Natural killer cell (primary cell): ENCODE data around the gene FXYD5. TPM values are rescaled to one million over a fixed set of nuclear protein-coding genes. Genes with fewer than 3 reads are reported as not detected.

Source experiments
- ATAC-seq, 3 donors: fragments of 150-1000 bp in 2 of 3; fragments of 200-7000 bp in 1 of 3; cut with Tn5 transposase; 1 replicate in 1 of 3; 2 replicates in 2 of 3; pipeline ENCODE4 v1.10.0; 2021; ENCODE audit warnings: mild to moderate bottlenecking in 2 of 3, moderate library complexity in 2 of 3
- DNase-seq, 2 donors: peaks; one replicate each; pipeline versions ENCODE4 v3.0.0 to v3.0.0-alpha.2; 2013 to 2021; ENCODE audit warnings: mixed read lengths in 1 of 2
- H3K27ac ChIP-seq: one replicate; pipeline ENCODE4 v1.5.1; 2013; ENCODE audit warnings: mild to moderate bottlenecking, low read length
- H3K27me3 ChIP-seq: one replicate; pipeline ENCODE4 v1.6.1; 2013; ENCODE audit warnings: low read length; ENCODE audit not compliant: control insufficient read depth, insufficient read depth
- H3K36me3 ChIP-seq: one replicate; pipeline ENCODE4 v1.6.1; 2013; ENCODE audit warnings: low read length; ENCODE audit not compliant: control insufficient read depth, insufficient read depth
- H3K4me1 ChIP-seq: one replicate; pipeline ENCODE4 v1.6.1; 2013; ENCODE audit warnings: low read length; ENCODE audit not compliant: control insufficient read depth, insufficient read depth
- H3K4me3 ChIP-seq: one replicate; pipeline ENCODE4 v1.5.1; 2013; ENCODE audit warnings: low read length
- H3K9me3 ChIP-seq: one replicate; pipeline ENCODE4 v1.6.1; 2013; ENCODE audit warnings: low read length; ENCODE audit not compliant: control insufficient read depth, insufficient read depth
- H3K27ac Mint-ChIP-seq, 2 donors: one replicate each; pipeline ENCODE4 v1.8.0; 2022; ENCODE audit warnings: mild to moderate bottlenecking in 2 of 2, mixed read lengths in 2 of 2, moderate library complexity in 1 of 2
- H3K27me3 Mint-ChIP-seq, 2 donors: one replicate each; pipeline ENCODE4 v1.8.0; 2022; ENCODE audit warnings: low read depth in 2 of 2, mixed read lengths in 2 of 2
- H3K36me3 Mint-ChIP-seq: one replicate; pipeline ENCODE4 v1.8.0; 2022; ENCODE audit warnings: mixed read lengths
- H3K4me1 Mint-ChIP-seq, 2 donors: one replicate each; pipeline ENCODE4 v1.8.0; 2022; ENCODE audit warnings: mixed read lengths in 2 of 2
- H3K4me3 Mint-ChIP-seq: one replicate; pipeline ENCODE4 v1.8.0; 2022; ENCODE audit warnings: mild to moderate bottlenecking, moderate library complexity, mixed read lengths
- H3K9me3 Mint-ChIP-seq, 2 donors: one replicate each; pipeline ENCODE4 v1.8.0; 2022; ENCODE audit warnings: mixed read lengths in 2 of 2
- WGBS: methylation state at CpG from one replicate; pipeline ENCODE4 v1.1.7; 2013; ENCODE audit warnings: missing lambda C conversion rate; ENCODE audit not compliant: insufficient coverage; 5-methylcytosine and 5-hydroxymethylcytosine counted together
- intact Hi-C: fragments of 100-400 bp; cut with micrococcal nuclease; formaldehyde crosslinking; loops from one replicate; pipeline ENCODE4 v1.14.2; 2022
- total RNA-seq, 4 donors: library from RNA; stranded (reverse); fragments of 120-200 nt in 1 of 4; gene quantifications; one replicate each; pipeline versions ENCODE4 v1.2.3 to v1.2.4, GENCODE V29; 2013 to 2022
- TF ChIP-seq, protein P1 (sequence below): fragments of 200-600 bp; IDR thresholded peaks from one replicate; pipeline ENCODE4 v1.8.0; 2022; ENCODE audit warnings: antibody characterized with exemption

FXYD5 gene
- total RNA-seq, 3 donors from 2014 or later (not counting 1 experiment from before 2014, with no cell fraction given), result 226 to 270 (median 231) TPM

- ATAC-seq, result no peak
- H3K9me3 Mint-ChIP-seq, result no peaks in the 10 kb centered on the region
- peaks cover 48 to 53% of the 10 kb centered on the region in 2 donors for H3K4me1 Mint-ChIP-seq
- TF ChIP-seq, protein P1, sequence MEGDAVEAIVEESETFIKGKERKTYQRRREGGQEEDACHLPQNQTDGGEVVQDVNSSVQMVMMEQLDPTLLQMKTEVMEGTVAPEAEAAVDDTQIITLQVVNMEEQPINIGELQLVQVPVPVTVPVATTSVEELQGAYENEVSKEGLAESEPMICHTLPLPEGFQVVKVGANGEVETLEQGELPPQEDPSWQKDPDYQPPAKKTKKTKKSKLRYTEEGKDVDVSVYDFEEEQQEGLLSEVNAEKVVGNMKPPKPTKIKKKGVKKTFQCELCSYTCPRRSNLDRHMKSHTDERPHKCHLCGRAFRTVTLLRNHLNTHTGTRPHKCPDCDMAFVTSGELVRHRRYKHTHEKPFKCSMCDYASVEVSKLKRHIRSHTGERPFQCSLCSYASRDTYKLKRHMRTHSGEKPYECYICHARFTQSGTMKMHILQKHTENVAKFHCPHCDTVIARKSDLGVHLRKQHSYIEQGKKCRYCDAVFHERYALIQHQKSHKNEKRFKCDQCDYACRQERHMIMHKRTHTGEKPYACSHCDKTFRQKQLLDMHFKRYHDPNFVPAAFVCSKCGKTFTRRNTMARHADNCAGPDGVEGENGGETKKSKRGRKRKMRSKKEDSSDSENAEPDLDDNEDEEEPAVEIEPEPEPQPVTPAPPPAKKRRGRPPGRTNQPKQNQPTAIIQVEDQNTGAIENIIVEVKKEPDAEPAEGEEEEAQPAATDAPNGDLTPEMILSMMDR, result no peak
- Histone ChIP-seq H3K4me3 (peak overlapping the region; percentile 80), H3K27me3 (no peaks in the 10 kb centered on the region), H3K4me1 (peaks cover 35% of the 10 kb centered on the region), H3K27ac (peak overlapping the region; percentile 80), H3K9me3 (no peaks in the 10 kb centered on the region), H3K36me3 (peaks cover 40% of the 10 kb centered on the region)
- H3K4me3 Mint-ChIP-seq, result peak overlapping the region; percentile 100
- intact Hi-C loops, result loop anchor here (5.0 kb wide), 1 partner anchor 111 kb away; the partner anchor contains the start of gene USF2
- no peak for DNase-seq
- peaks cover 25% of the 10 kb centered on the region for H3K36me3 Mint-ChIP-seq
- H3K27me3 Mint-ChIP-seq, result no peaks in the 10 kb centered on the region
- 78% methylated on average over 6 of the region's 6 CpGs for WGBS
- peak overlapping the region; percentile 90 to 99 for H3K27ac Mint-ChIP-seq
Measured at GRCh38 chr19:35155981-35156672, 1.6 kb downstream of the FXYD5 start.

GRCh38 chr19:35156673-35157014 is 2.1 kb downstream of the FXYD5 start:
- H3K9me3 Mint-ChIP-seq, result no peaks in the 10 kb centered on the region
- intact Hi-C loops, result loop anchor here (5.0 kb wide), 1 partner anchor 111 kb away; the partner anchor contains the start of gene USF2
- DNase-seq (no peak), ATAC-seq (no peak)
- WGBS, result 87% methylated on average over 7 of the region's 7 CpGs
- no peak overlapping the region for H3K4me3 ChIP-seq
- H3K36me3 Mint-ChIP-seq, result peaks cover 30% of the 10 kb centered on the region
- H3K27me3 ChIP-seq, result no peaks in the 10 kb centered on the region
- TF ChIP-seq, protein P1, result no peak
- H3K4me1 Mint-ChIP-seq, result peaks cover 52 to 53% of the 10 kb centered on the region in 2 donors
- H3K4me3 Mint-ChIP-seq, result peak overlapping the region; percentile 100
- H3K27ac ChIP-seq, result no peak overlapping the region
- H3K9me3 ChIP-seq, result no peaks in the 10 kb centered on the region
- no peaks in the 10 kb centered on the region for H3K27me3 Mint-ChIP-seq
- peaks cover 46% of the 10 kb centered on the region for H3K36me3 ChIP-seq
- H3K27ac Mint-ChIP-seq, result peak overlapping the region; percentile 90 to 99
- H3K4me1 ChIP-seq, result peaks cover 35% of the 10 kb centered on the region

DNA sequence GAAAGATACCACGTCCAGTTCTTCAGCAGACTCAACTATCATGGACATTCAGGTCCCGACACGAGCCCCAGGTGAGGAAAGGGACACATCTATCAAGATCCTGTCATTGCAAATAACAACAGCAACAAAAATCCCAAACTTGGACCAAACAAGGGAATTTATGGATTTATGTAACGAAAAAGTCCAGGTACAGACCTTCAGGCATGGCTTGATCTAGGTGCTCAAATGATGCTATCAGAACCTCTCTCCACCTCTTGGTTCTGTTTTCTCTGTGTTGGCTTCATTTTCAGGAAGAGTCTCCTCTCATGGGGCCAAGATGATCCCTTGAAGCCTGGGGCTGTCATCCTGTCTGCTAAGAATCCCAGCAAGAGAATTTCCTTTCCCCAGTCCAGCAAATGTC is 2.9 kb downstream of the FXYD5 start:
- Histone ChIP-seq H3K9me3 (no peaks in the 10 kb centered on the region), H3K36me3 (peaks cover 53% of the 10 kb centered on the region), H3K4me1 (peaks cover 35% of the 10 kb centered on the region), H3K27ac (no peak overlapping the region), H3K27me3 (no peaks in the 10 kb centered on the region), H3K4me3 (no peak overlapping the region)
- H3K9me3 Mint-ChIP-seq, result peaks cover 0 to 4% of the 10 kb centered on the region in 2 donors
- 100% methylated on average over 4 of the region's 4 CpGs for WGBS
- peaks cover 55 to 59% of the 10 kb centered on the region in 2 donors for H3K4me1 Mint-ChIP-seq
- TF ChIP-seq, protein P1, result no peak
- DNase-seq, result no peak
- intact Hi-C loops, result loop anchor here (5.0 kb wide), 1 partner anchor 110 kb away; the partner anchor contains the start of gene USF2
- no peak for ATAC-seq
- H3K27me3 Mint-ChIP-seq, result no peaks in the 10 kb centered on the region
- peaks cover 37% of the 10 kb centered on the region for H3K36me3 Mint-ChIP-seq
- H3K27ac Mint-ChIP-seq, result peak overlapping the region in 1 of 2 donors; percentile 43
- no peak overlapping the region for H3K4me3 Mint-ChIP-seq
